Measurements from ENCODE around the gene WAPL.

The WAPL gene

GRCh38 chr10:86524225-86524962 lies 2.8 kb upstream of the WAPL start:
- no peak for DNase-seq (ENCODE audit: low spot score)

- DNase-seq (ENCODE audit: low spot score) = no peak
Measured at GRCh38 chr10:86523348-86523747, 1.8 kb upstream of the WAPL start.

GRCh38 chr10:86522510-86522855 lies 891 bp upstream of the WAPL start:
- DNase-seq (ENCODE audit: low spot score) = no peak

GRCh38 chr10:86520871-86521677 lies 518 bp downstream of the WAPL start:
- DNase-seq (ENCODE audit: low spot score) = peak; percentile 73

GRCh38 chr10:86518781-86519180 lies 2.8 kb downstream of the WAPL start:
- no peak for DNase-seq (ENCODE audit: low spot score)

- no peak for DNase-seq (ENCODE audit: low spot score)
Measured at GRCh38 chr10:86512137-86512536, 9.5 kb downstream of the WAPL start.

GRCh38 chr10:86511027-86511865 lies 10.3 kb downstream of the WAPL start:
- DNase-seq (ENCODE audit: low spot score) = no peak

- DNase-seq (ENCODE audit: low spot score) = no peak
Measured at GRCh38 chr10:86509145-86509544, 12.4 kb downstream of the WAPL start.

GRCh38 chr10:86508217-86508616 lies 13.4 kb downstream of the WAPL start:
- no peak for DNase-seq (ENCODE audit: low spot score)

GRCh38 chr10:86506499-86506898 lies 15.1 kb downstream of the WAPL start:
- DNase-seq (ENCODE audit: low spot score) = no peak

GRCh38 chr10:86506062-86506461 lies 15.5 kb downstream of the WAPL start:
- DNase-seq (ENCODE audit: low spot score) = no peak

GRCh38 chr10:86504510-86504909 lies 17.1 kb downstream of the WAPL start:
- no peak for DNase-seq (ENCODE audit: low spot score)

- no peak for DNase-seq (ENCODE audit: low spot score)
Measured at GRCh38 chr10:86500846-86501245, 20.7 kb downstream of the WAPL start.

- no peak for DNase-seq (ENCODE audit: low spot score)
Measured at GRCh38 chr10:86498598-86498997, 23.0 kb downstream of the WAPL start.

GRCh38 chr10:86497621-86498020 lies 24.0 kb downstream of the WAPL start:
- DNase-seq (ENCODE audit: low spot score) = no peak

GRCh38 chr10:86489960-86490612 lies 31.5 kb downstream of the WAPL start:
- DNase-seq (ENCODE audit: low spot score) = no peak

- DNase-seq (ENCODE audit: low spot score) = no peak
Measured at GRCh38 chr10:86489071-86489810, 32.4 kb downstream of the WAPL start.

GRCh38 chr10:86486856-86487255 lies 34.7 kb downstream of the WAPL start:
- DNase-seq (ENCODE audit: low spot score) = no peak

GRCh38 chr10:86483664-86484063 lies 37.9 kb downstream of the WAPL start:
- DNase-seq (ENCODE audit: low spot score) = no peak

GRCh38 chr10:86481761-86482160 lies 39.8 kb downstream of the WAPL start:
- DNase-seq (ENCODE audit: low spot score) = peak; percentile 17

- DNase-seq (ENCODE audit: low spot score) = no peak
Measured at GRCh38 chr10:86480571-86480970, 41.0 kb downstream of the WAPL start.

All from iPS-NIHi11 (cell line).